Astrocyte (in vitro differentiated cells and primary cell): ENCODE measurements around the gene SSUH2. TPM values are rescaled to one million over a fixed set of nuclear protein-coding genes. Genes with fewer than 3 reads are reported as not detected.

Experiments
- DNase-seq: peaks from one replicate; pipeline ENCODE4 v3.0.0-alpha.2; 2010; ENCODE audit warnings: low read depth
- FAIRE-seq: peaks from 2 replicates; lab custom pipeline; 2011; peaks lifted over from hg19 to GRCh38; lab: Jason Lieb, UNC
- H2AFZ ChIP-seq: 2 replicates; pipeline ENCODE4 v1.6.0; 2012; ENCODE audit warnings: low read depth, low read length, inconsistent platforms
- H3K27ac ChIP-seq: 2 replicates; pipeline ENCODE4 v1.5.1; 2011; ENCODE audit warnings: low read depth, low read length, inconsistent platforms
- H3K27me3 ChIP-seq: 2 replicates; pipeline ENCODE4 v1.6.0; 2011; ENCODE audit warnings: low read length, inconsistent platforms; ENCODE audit not compliant: insufficient read depth
- H3K36me3 ChIP-seq: 2 replicates; pipeline ENCODE4 v1.5.1; 2011; ENCODE audit warnings: low read length, inconsistent platforms; ENCODE audit not compliant: insufficient read depth
- H3K4me1 ChIP-seq: 2 replicates; pipeline ENCODE4 v1.5.1; 2011; ENCODE audit warnings: low read length, inconsistent platforms; ENCODE audit not compliant: insufficient read depth
- H3K4me2 ChIP-seq: 2 replicates; pipeline ENCODE4 v1.6.0; 2012; ENCODE audit warnings: low read length, inconsistent platforms
- H3K4me3 ChIP-seq: 2 replicates; pipeline ENCODE4 v1.5.1; 2011; ENCODE audit warnings: low read depth, mild to moderate bottlenecking, low read length, inconsistent platforms; ENCODE audit not compliant: insufficient read depth
- H3K79me2 ChIP-seq: 2 replicates; pipeline ENCODE4 v1.6.0; 2012; ENCODE audit warnings: mild to moderate bottlenecking, low read length, inconsistent platforms; ENCODE audit not compliant: insufficient read depth
- H3K9ac ChIP-seq: 2 replicates; pipeline ENCODE4 v1.6.0; 2012; ENCODE audit warnings: mild to moderate bottlenecking, low read length, inconsistent platforms
- H3K9me3 ChIP-seq: 2 replicates; pipeline ENCODE4 v1.5.1; 2012; ENCODE audit warnings: low read depth, mild to moderate bottlenecking, low read length, inconsistent platforms; ENCODE audit not compliant: insufficient read depth
- H4K20me1 ChIP-seq: 2 replicates; pipeline ENCODE4 v1.6.0; 2012; ENCODE audit warnings: low read length, inconsistent platforms; ENCODE audit not compliant: insufficient read depth
- H3K27ac Mint-ChIP-seq: one replicate; pipeline ENCODE4 v1.8.0; 2021; ENCODE audit warnings: mild to moderate bottlenecking, mixed read lengths; ENCODE audit not compliant: unreplicated experiment
- H3K27me3 Mint-ChIP-seq: one replicate; pipeline ENCODE4 v1.8.0; 2021; ENCODE audit warnings: low read depth, mixed read lengths; ENCODE audit not compliant: unreplicated experiment
- H3K36me3 Mint-ChIP-seq: one replicate; pipeline ENCODE4 v1.8.0; 2021; ENCODE audit warnings: low read depth, mixed read lengths; ENCODE audit not compliant: unreplicated experiment
- H3K4me1 Mint-ChIP-seq: one replicate; pipeline ENCODE4 v1.8.0; 2021; ENCODE audit warnings: low read depth, mixed read lengths; ENCODE audit not compliant: unreplicated experiment
- H3K4me3 Mint-ChIP-seq: one replicate; pipeline ENCODE4 v1.8.0; 2021; ENCODE audit warnings: mild to moderate bottlenecking, moderate library complexity, mixed read lengths; ENCODE audit not compliant: unreplicated experiment
- H3K9me3 Mint-ChIP-seq: one replicate; pipeline ENCODE4 v1.8.0; 2021; ENCODE audit warnings: mild to moderate bottlenecking, mixed read lengths; ENCODE audit not compliant: unreplicated experiment
- CTCF ChIP-seq: IDR thresholded peaks from 2 replicates; pipeline ENCODE4 v1.5.1; 2011; ENCODE audit warnings: low read depth, mild to moderate bottlenecking, inconsistent platforms, low read length, moderate library complexity; ENCODE audit not compliant: insufficient read depth
- EZH2 ChIP-seq: IDR thresholded peaks from 2 replicates; pipeline ENCODE4 v1.6.1; 2012; ENCODE audit warnings: mild to moderate bottlenecking, low read length, inconsistent platforms; ENCODE audit not compliant: insufficient read depth
- total RNA-seq: library from RNA; stranded (reverse); gene quantifications from 2 replicates; pipeline ENCODE4 v1.2.1, GENCODE V29; 2021

The SSUH2 gene
- total RNA-seq, 1 donor from 2014 or later, result not detected

- no peak overlapping the region for H3K4me3 Mint-ChIP-seq
- no peak overlapping the region for H3K27ac Mint-ChIP-seq
- Histone ChIP-seq H3K9ac (no peak overlapping the region), H2AFZ (no peak overlapping the region), H3K79me2 (no peaks in the 10 kb centered on the region), H3K4me1 (peaks cover 25% of the 10 kb centered on the region), H3K4me2 (no peak overlapping the region), H4K20me1 (no peaks in the 10 kb centered on the region), H3K27me3 (no peaks in the 10 kb centered on the region), H3K27ac (peak overlapping the region; percentile 20), H3K9me3 (no peaks in the 10 kb centered on the region), H3K36me3 (no peaks in the 10 kb centered on the region), H3K4me3 (no peak overlapping the region)
- DNase-seq (peak; percentile 59), FAIRE-seq (no peak)
- no peaks in the 10 kb centered on the region for H3K9me3 Mint-ChIP-seq
- H3K36me3 Mint-ChIP-seq, result peaks cover 13% of the 10 kb centered on the region
- no peaks in the 10 kb centered on the region for H3K27me3 Mint-ChIP-seq
- H3K4me1 Mint-ChIP-seq, result peaks cover 59% of the 10 kb centered on the region
- TF ChIP-seq EZH2 (no peak), CTCF (no peak)
Observed at GRCh38 chr3:8576841-8577571, 67.6 kb downstream of the SSUH2 start.

GRCh38 chr3:8576436-8576835 is 68.2 kb downstream of the SSUH2 start:
- Mint-ChIP-seq H3K27ac (no peak overlapping the region), H3K27me3 (no peaks in the 10 kb centered on the region), H3K9me3 (no peaks in the 10 kb centered on the region), H3K4me1 (peaks cover 56% of the 10 kb centered on the region), H3K4me3 (no peak overlapping the region), H3K36me3 (peaks cover 17% of the 10 kb centered on the region)
- DNase-seq, result no peak
- no peak overlapping the region for H3K27ac ChIP-seq
- H3K4me2 ChIP-seq, result no peak overlapping the region
- H3K9me3 ChIP-seq, result no peaks in the 10 kb centered on the region
- no peaks in the 10 kb centered on the region for H3K79me2 ChIP-seq
- H3K27me3 ChIP-seq, result no peaks in the 10 kb centered on the region
- no peaks in the 10 kb centered on the region for H3K36me3 ChIP-seq
- no peak for FAIRE-seq
- no peak overlapping the region for H3K9ac ChIP-seq
- H3K4me1 ChIP-seq, result peaks cover 25% of the 10 kb centered on the region
- TF ChIP-seq EZH2 (no peak), CTCF (no peak)
- H3K4me3 ChIP-seq, result no peak overlapping the region
- no peaks in the 10 kb centered on the region for H4K20me1 ChIP-seq
- no peak overlapping the region for H2AFZ ChIP-seq
